Measurements from ENCODE around the gene SMCO4.

SMCO4 gene

GRCh38 chr11:93541884-93542810 is 1.0 kb downstream of the SMCO4 start:
- TF ChIP-seq CTCF (IDR thresholded peaks at IDR 0.05), result no peak

GRCh38 chr11:93540896-93541553 is 2.2 kb downstream of the SMCO4 start:
- TF ChIP-seq CTCF (IDR thresholded peaks at IDR 0.05), result no peak

GRCh38 chr11:93540337-93540736 is 2.9 kb downstream of the SMCO4 start:
- TF ChIP-seq CTCF (IDR thresholded peaks at IDR 0.05), result no peak

GRCh38 chr11:93537767-93538261 is 5.4 kb downstream of the SMCO4 start:
- TF ChIP-seq CTCF (IDR thresholded peaks at IDR 0.05), result no peak

GRCh38 chr11:93537049-93537448 is 6.1 kb downstream of the SMCO4 start:
- TF ChIP-seq CTCF (IDR thresholded peaks at IDR 0.05), result no peak

GRCh38 chr11:93536101-93536861 is 6.9 kb downstream of the SMCO4 start:
- TF ChIP-seq CTCF (IDR thresholded peaks at IDR 0.05), result no peak

GRCh38 chr11:93532806-93533205 is 10.4 kb downstream of the SMCO4 start:
- no peak for TF ChIP-seq CTCF (IDR thresholded peaks at IDR 0.05)

All from LNCAP (cell line).